ENCODE results near the gene QRSL1.

Gene QRSL1

GRCh38 chr6:106670236-106670635 lies 40.9 kb downstream of the QRSL1 start:
- H3K18ac ChIP-seq (ENCODE audit: low read depth in 1 of 2, low read length in 2 of 2) = no peak overlapping the region
- H2BK15ac ChIP-seq (ENCODE audit: low read depth, poor library complexity, severe bottlenecking) = no peak overlapping the region
- H3K23ac ChIP-seq (ENCODE audit: low read length in 2 of 2) = no peak overlapping the region
- no peak overlapping the region for H4K8ac ChIP-seq (ENCODE audit: low read length)
- no peak overlapping the region for H2AK5ac ChIP-seq (ENCODE audit: low read length, severe bottlenecking)
- H3K27ac ChIP-seq (ENCODE audit: low read length, poor library complexity, severe bottlenecking) = no peak overlapping the region
- 100% methylated on average over 6 of the region's 6 CpGs for WGBS
- no peak overlapping the region for H2BK5ac ChIP-seq (ENCODE audit: low read depth, low read length, poor library complexity, severe bottlenecking)
- no peak overlapping the region for H3K4me2 ChIP-seq (ENCODE audit: low read length, poor library complexity, severe bottlenecking)
- H3K4me1 ChIP-seq (ENCODE audit: control insufficient read depth, insufficient read depth, low read depth, low read length) = no peaks in the 10 kb centered on the region
- no peaks in the 10 kb centered on the region for H3K9me3 ChIP-seq (ENCODE audit: control insufficient read depth, low read length)
- H3K79me1 ChIP-seq (replicated peaks; ENCODE audit: low read length, poor library complexity, severe bottlenecking) = no peaks in the 10 kb centered on the region
- no peak overlapping the region for H3K4me3 ChIP-seq (ENCODE audit: insufficient read depth in 1 of 2, low read depth in 1 of 2, low read length in 2 of 2)
- no peak overlapping the region for H3K9ac ChIP-seq (ENCODE audit: low read length)
- H3K27me3 ChIP-seq (ENCODE audit: control insufficient read depth in 1 of 2, insufficient read depth in 1 of 2, low read length in 2 of 2) = no peaks in the 10 kb centered on the region
- H2BK12ac ChIP-seq (ENCODE audit: low read length in 2 of 2) = no peak overlapping the region
- H3K36me3 ChIP-seq (ENCODE audit: control insufficient read depth in 1 of 2, insufficient read depth in 2 of 2, low read depth in 1 of 2, low read length in 2 of 2) = peaks cover 0 to 18% of the 10 kb centered on the region in 2 experiments
- no peak overlapping the region for H3K14ac ChIP-seq (ENCODE audit: low read length in 2 of 2)
- H2BK120ac ChIP-seq (ENCODE audit: low read depth, low read length) = no peak overlapping the region
- no peak overlapping the region for H4K91ac ChIP-seq (ENCODE audit: low read length)
- H2AFZ ChIP-seq (ENCODE audit: low read depth, low read length) = no peak overlapping the region
- DNase-seq = no peak
- no peak overlapping the region for H3K4ac ChIP-seq (ENCODE audit: low read depth in 1 of 2, low read length in 2 of 2)

GRCh38 chr6:106671651-106672050 lies 42.3 kb downstream of the QRSL1 start:
- Histone ChIP-seq H2BK5ac (ENCODE audit: low read depth, low read length, poor library complexity, severe bottlenecking) (no peak overlapping the region), H2AFZ (ENCODE audit: low read depth, low read length) (no peak overlapping the region), H2BK120ac (ENCODE audit: low read depth, low read length) (no peak overlapping the region), H4K91ac (ENCODE audit: low read length) (no peak overlapping the region), H3K14ac (ENCODE audit: low read length in 2 of 2) (no peak overlapping the region), H2BK15ac (ENCODE audit: low read depth, poor library complexity, severe bottlenecking) (no peak overlapping the region), H3K27ac (ENCODE audit: low read length, poor library complexity, severe bottlenecking) (no peak overlapping the region), H3K4me2 (ENCODE audit: low read length, poor library complexity, severe bottlenecking) (no peak overlapping the region), H3K18ac (ENCODE audit: low read depth in 1 of 2, low read length in 2 of 2) (no peak overlapping the region), H2AK5ac (ENCODE audit: low read length, severe bottlenecking) (no peak overlapping the region), H4K8ac (ENCODE audit: low read length) (no peak overlapping the region), H3K27me3 (ENCODE audit: control insufficient read depth in 1 of 2, insufficient read depth in 1 of 2, low read length in 2 of 2) (no peaks in the 10 kb centered on the region), H2BK12ac (ENCODE audit: low read length in 2 of 2) (no peak overlapping the region), H3K4me3 (ENCODE audit: insufficient read depth in 1 of 2, low read depth in 1 of 2, low read length in 2 of 2) (no peak overlapping the region), H3K4ac (ENCODE audit: low read depth in 1 of 2, low read length in 2 of 2) (no peak overlapping the region), H3K9ac (ENCODE audit: low read length) (no peak overlapping the region), H3K23ac (ENCODE audit: low read length in 2 of 2) (no peak overlapping the region), H3K4me1 (ENCODE audit: control insufficient read depth, insufficient read depth, low read depth, low read length) (no peaks in the 10 kb centered on the region), H3K9me3 (ENCODE audit: control insufficient read depth, low read length) (no peaks in the 10 kb centered on the region), H3K36me3 (ENCODE audit: control insufficient read depth in 1 of 2, insufficient read depth in 2 of 2, low read depth in 1 of 2, low read length in 2 of 2) (peaks cover 0 to 5% of the 10 kb centered on the region in 2 experiments), H3K79me1 (replicated peaks; ENCODE audit: low read length, poor library complexity, severe bottlenecking) (no peaks in the 10 kb centered on the region)
- no peak for DNase-seq
- 92% methylated on average over 2 of the region's 3 CpGs for WGBS

GRCh38 chr6:106674541-106675229 lies 45.3 kb downstream of the QRSL1 start:
- H3K23ac ChIP-seq (ENCODE audit: low read length in 2 of 2) = no peak overlapping the region
- no peak for DNase-seq
- H3K4me1 ChIP-seq (ENCODE audit: control insufficient read depth, insufficient read depth, low read depth, low read length) = no peaks in the 10 kb centered on the region
- H3K9ac ChIP-seq (ENCODE audit: low read length) = no peak overlapping the region
- H2BK5ac ChIP-seq (ENCODE audit: low read depth, low read length, poor library complexity, severe bottlenecking) = no peak overlapping the region
- H2BK15ac ChIP-seq (ENCODE audit: low read depth, poor library complexity, severe bottlenecking) = no peak overlapping the region
- no peak overlapping the region for H2BK12ac ChIP-seq (ENCODE audit: low read length in 2 of 2)
- H3K79me1 ChIP-seq (replicated peaks; ENCODE audit: low read length, poor library complexity, severe bottlenecking) = no peaks in the 10 kb centered on the region
- peak overlapping the region; percentile 9 for H3K4me2 ChIP-seq (ENCODE audit: low read length, poor library complexity, severe bottlenecking)
- H3K9me3 ChIP-seq (ENCODE audit: control insufficient read depth, low read length) = no peaks in the 10 kb centered on the region
- no peak overlapping the region for H3K14ac ChIP-seq (ENCODE audit: low read length in 2 of 2)
- no peak overlapping the region for H4K91ac ChIP-seq (ENCODE audit: low read length)
- H2BK120ac ChIP-seq (ENCODE audit: low read depth, low read length) = no peak overlapping the region
- no peak overlapping the region for H3K18ac ChIP-seq (ENCODE audit: low read depth in 1 of 2, low read length in 2 of 2)
- H4K8ac ChIP-seq (ENCODE audit: low read length) = no peak overlapping the region
- no peak overlapping the region for H2AFZ ChIP-seq (ENCODE audit: low read depth, low read length)
- no peaks in the 10 kb centered on the region for H3K27me3 ChIP-seq (ENCODE audit: control insufficient read depth in 1 of 2, insufficient read depth in 1 of 2, low read length in 2 of 2)
- peak overlapping the region; percentile 47 for H3K27ac ChIP-seq (ENCODE audit: low read length, poor library complexity, severe bottlenecking)
- H3K4ac ChIP-seq (ENCODE audit: low read depth in 1 of 2, low read length in 2 of 2) = no peak overlapping the region
- no peaks in the 10 kb centered on the region for H3K36me3 ChIP-seq (ENCODE audit: control insufficient read depth in 1 of 2, insufficient read depth in 2 of 2, low read depth in 1 of 2, low read length in 2 of 2)
- H3K4me3 ChIP-seq (ENCODE audit: insufficient read depth in 1 of 2, low read depth in 1 of 2, low read length in 2 of 2) = no peak overlapping the region
- no peak overlapping the region for H2AK5ac ChIP-seq (ENCODE audit: low read length, severe bottlenecking)

DNA sequence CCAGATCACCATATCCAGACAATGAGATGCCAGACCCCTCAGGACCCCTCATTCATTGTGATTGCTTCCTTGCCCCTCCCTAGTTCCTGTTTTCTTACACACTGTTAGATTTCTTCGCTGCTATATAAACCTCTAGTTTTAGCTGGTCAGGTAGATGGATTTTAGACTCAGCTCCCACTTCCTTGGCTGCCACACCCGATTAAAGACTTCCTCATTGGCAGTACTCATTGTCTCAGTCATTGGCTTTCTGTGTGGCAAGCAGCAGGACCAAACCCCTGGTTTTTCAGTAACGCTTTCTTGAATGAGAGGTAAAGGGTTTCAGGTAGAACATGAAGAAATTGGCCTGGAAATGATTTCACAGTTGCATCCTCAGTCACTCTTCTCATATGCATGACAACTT lies 47.9 kb downstream of the QRSL1 start:
- Histone ChIP-seq H2BK120ac (ENCODE audit: low read depth, low read length) (no peak overlapping the region), H4K8ac (ENCODE audit: low read length) (no peak overlapping the region), H2BK15ac (ENCODE audit: low read depth, poor library complexity, severe bottlenecking) (no peak overlapping the region), H3K18ac (ENCODE audit: low read depth in 1 of 2, low read length in 2 of 2) (no peak overlapping the region), H3K79me1 (replicated peaks; ENCODE audit: low read length, poor library complexity, severe bottlenecking) (no peaks in the 10 kb centered on the region), H3K36me3 (ENCODE audit: control insufficient read depth in 1 of 2, insufficient read depth in 2 of 2, low read depth in 1 of 2, low read length in 2 of 2) (no peaks in the 10 kb centered on the region), H3K14ac (ENCODE audit: low read length in 2 of 2) (no peak overlapping the region), H3K4me2 (ENCODE audit: low read length, poor library complexity, severe bottlenecking) (no peak overlapping the region), H2AK5ac (ENCODE audit: low read length, severe bottlenecking) (no peak overlapping the region), H2BK12ac (ENCODE audit: low read length in 2 of 2) (no peak overlapping the region), H3K4me1 (ENCODE audit: control insufficient read depth, insufficient read depth, low read depth, low read length) (no peaks in the 10 kb centered on the region), H3K4me3 (ENCODE audit: insufficient read depth in 1 of 2, low read depth in 1 of 2, low read length in 2 of 2) (no peak overlapping the region), H3K27ac (ENCODE audit: low read length, poor library complexity, severe bottlenecking) (no peak overlapping the region), H4K91ac (ENCODE audit: low read length) (no peak overlapping the region), H3K27me3 (ENCODE audit: control insufficient read depth in 1 of 2, insufficient read depth in 1 of 2, low read length in 2 of 2) (no peaks in the 10 kb centered on the region), H3K4ac (ENCODE audit: low read depth in 1 of 2, low read length in 2 of 2) (no peak overlapping the region), H3K23ac (ENCODE audit: low read length in 2 of 2) (no peak overlapping the region), H3K9me3 (ENCODE audit: control insufficient read depth, low read length) (no peaks in the 10 kb centered on the region), H2AFZ (ENCODE audit: low read depth, low read length) (no peak overlapping the region), H3K9ac (ENCODE audit: low read length) (no peak overlapping the region), H2BK5ac (ENCODE audit: low read depth, low read length, poor library complexity, severe bottlenecking) (no peak overlapping the region)
- no peak for DNase-seq
- WGBS = 77% methylated on average over 3 of the region's 3 CpGs

Data from mesenchymal stem cell (in vitro differentiated cells and primary cell).